PC-9 (cell line): ENCODE measurements around the gene ACER3. TPM values are rescaled to one million over a fixed set of nuclear protein-coding genes. Genes with fewer than 3 reads are reported as not detected.

Experiments used
- BruUV-seq: library from RNA; stranded (reverse); fragments of 400-500 nt; replicated peaks from 2 replicates; lab custom pipeline; 2021; lab: Mats Ljungman, UMichigan
- CTCF ChIA-PET: fragments of 300-600 bp; sonication (Branson Sonifier 250); formaldehyde crosslinking; loops from one replicate; lab custom pipeline; 2022; ENCODE audit warnings: antibody characterized with exemption; lab: Charles Lee
- POLR2A ChIA-PET: fragments of 300-600 bp; sonication (Branson Sonifier 250); formaldehyde crosslinking; loops from one replicate; lab custom pipeline; 2022; ENCODE audit warnings: antibody characterized with exemption; ENCODE audit not compliant: unreplicated experiment; lab: Charles Lee
- DNase-seq, 2 experiments: peaks; one replicate each; pipeline versions ENCODE4 v3.0.0 to v3.0.0-alpha.2; 2015 to 2022; ENCODE audit warnings: mixed read lengths in 1 of 2
- H2AFZ ChIP-seq: fragments of 200-600 bp; sonication (generic); 2 replicates; pipeline ENCODE4 v1.8.1; 2017; ENCODE audit warnings: antibody characterized with exemption
- H3F3A ChIP-seq: fragments of 200-600 bp; sonication (generic); 2 replicates; pipeline ENCODE4 v1.8.1; 2017; ENCODE audit warnings: antibody characterized with exemption, mild to moderate bottlenecking, low read depth; ENCODE audit not compliant: insufficient read depth
- H3K27ac ChIP-seq: fragments of 200-600 bp; sonication (generic); 2 replicates; pipeline ENCODE4 v1.6.1; 2016; ENCODE audit warnings: mixed run types
- H3K27me3 ChIP-seq: fragments of 200-600 bp; sonication (generic); 2 replicates; pipeline ENCODE4 v1.6.1; 2016; ENCODE audit warnings: low read depth, mixed run types; ENCODE audit not compliant: insufficient read depth
- H3K36me3 ChIP-seq: fragments of 200-600 bp; sonication (generic); 2 replicates; pipeline ENCODE4 v1.6.1; 2016; ENCODE audit warnings: low read depth, mixed run types
- H3K4me1 ChIP-seq: fragments of 200-600 bp; sonication (generic); replicated peaks from 2 replicates; pipeline ENCODE4 v1.6.1; 2016; ENCODE audit warnings: mixed run types; ENCODE audit not compliant: insufficient read depth
- H3K4me2 ChIP-seq: fragments of 200-600 bp; sonication (generic); 2 replicates; pipeline ENCODE4 v1.6.1; 2017; ENCODE audit warnings: mixed run types
- H3K4me3 ChIP-seq: fragments of 200-600 bp; sonication (generic); 2 replicates; pipeline ENCODE4 v1.6.1; 2016; ENCODE audit warnings: mixed run types
- H3K79me2 ChIP-seq: fragments of 200-600 bp; sonication (generic); 2 replicates; pipeline ENCODE4 v1.6.1; 2017; ENCODE audit warnings: low read depth, mixed run types
- H3K9me2 ChIP-seq: fragments of 200-600 bp; sonication (generic); 2 replicates; pipeline ENCODE4 v1.8.1; 2017; ENCODE audit warnings: mild to moderate bottlenecking; ENCODE audit not compliant: insufficient read depth
- H3K9me3 ChIP-seq: fragments of 200-600 bp; sonication (generic); 2 replicates; pipeline ENCODE4 v1.8.1; 2016; ENCODE audit warnings: low read depth; ENCODE audit not compliant: insufficient read depth
- H4K20me1 ChIP-seq: fragments of 200-600 bp; sonication (generic); 2 replicates; pipeline ENCODE4 v1.8.1; 2017; ENCODE audit not compliant: insufficient read depth
- EZH2 ChIP-seq: fragments of 200-600 bp; sonication (generic); IDR thresholded peaks from 2 replicates; pipeline ENCODE4 v1.8.0; 2017; ENCODE audit warnings: antibody characterized with exemption, low read depth
- intact Hi-C: fragments of 100-400 bp; cut with micrococcal nuclease; formaldehyde crosslinking; loops from one replicate; pipeline ENCODE4 v1.10.0; 2022; ENCODE audit not compliant: unreplicated experiment
- total RNA-seq: library from RNA; stranded (reverse); gene quantifications from 2 replicates; pipeline ENCODE4 v1.2.3, GENCODE V29; 2021
- TF ChIP-seq, protein P1 (sequence below): fragments of 200-600 bp; sonication (generic); conservative IDR thresholded peaks from 2 replicates; pipeline ENCODE4 v1.6.1; 2017; ENCODE audit warnings: mixed run types, antibody characterized with exemption, mild to moderate bottlenecking, moderate library complexity

Gene ACER3
- total RNA-seq, 1 experiment from 2014 or later: 21.3 TPM

DNA sequence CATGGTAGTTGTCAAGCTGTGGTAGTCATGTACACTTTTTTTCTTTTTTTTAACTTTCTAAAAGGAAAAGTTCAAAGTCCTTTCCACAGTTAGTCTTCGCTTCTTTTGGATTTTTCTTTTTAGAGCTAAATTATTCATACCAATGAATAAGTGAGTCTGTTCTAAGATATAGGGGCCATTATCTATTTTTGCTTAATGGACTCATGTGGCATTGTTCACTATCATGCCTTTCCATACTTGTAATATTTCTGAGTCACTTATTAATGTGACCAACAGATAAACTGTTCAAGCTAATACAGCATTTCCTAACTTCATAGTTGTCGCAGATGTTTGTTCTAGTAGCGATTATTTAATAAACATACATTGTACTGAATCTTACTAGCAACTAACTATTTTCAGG is 165.5 kb downstream of the ACER3 start:
- no peak overlapping the region for H3K4me3 ChIP-seq
- no peaks in the 10 kb centered on the region for H3K36me3 ChIP-seq
- no peaks in the 10 kb centered on the region for H3K79me2 ChIP-seq
- TF ChIP-seq EZH2: no peak
- TF ChIP-seq, protein P1, sequence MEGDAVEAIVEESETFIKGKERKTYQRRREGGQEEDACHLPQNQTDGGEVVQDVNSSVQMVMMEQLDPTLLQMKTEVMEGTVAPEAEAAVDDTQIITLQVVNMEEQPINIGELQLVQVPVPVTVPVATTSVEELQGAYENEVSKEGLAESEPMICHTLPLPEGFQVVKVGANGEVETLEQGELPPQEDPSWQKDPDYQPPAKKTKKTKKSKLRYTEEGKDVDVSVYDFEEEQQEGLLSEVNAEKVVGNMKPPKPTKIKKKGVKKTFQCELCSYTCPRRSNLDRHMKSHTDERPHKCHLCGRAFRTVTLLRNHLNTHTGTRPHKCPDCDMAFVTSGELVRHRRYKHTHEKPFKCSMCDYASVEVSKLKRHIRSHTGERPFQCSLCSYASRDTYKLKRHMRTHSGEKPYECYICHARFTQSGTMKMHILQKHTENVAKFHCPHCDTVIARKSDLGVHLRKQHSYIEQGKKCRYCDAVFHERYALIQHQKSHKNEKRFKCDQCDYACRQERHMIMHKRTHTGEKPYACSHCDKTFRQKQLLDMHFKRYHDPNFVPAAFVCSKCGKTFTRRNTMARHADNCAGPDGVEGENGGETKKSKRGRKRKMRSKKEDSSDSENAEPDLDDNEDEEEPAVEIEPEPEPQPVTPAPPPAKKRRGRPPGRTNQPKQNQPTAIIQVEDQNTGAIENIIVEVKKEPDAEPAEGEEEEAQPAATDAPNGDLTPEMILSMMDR: no peak
- H3K27me3 ChIP-seq: no peaks in the 10 kb centered on the region
- H3K9me3 ChIP-seq: no peaks in the 10 kb centered on the region; the same call in 1 of the 2 replicates
- no TSS peak for BruUV-seq
- H4K20me1 ChIP-seq: no peaks in the 10 kb centered on the region
- ChIA-PET POLR2A (no interaction called here), CTCF (no interaction called here)
- peaks cover 27% of the 10 kb centered on the region for H3F3A ChIP-seq
- H3K9me2 ChIP-seq: no peaks in the 10 kb centered on the region
- intact Hi-C loops: no loop called here
- H3K27ac ChIP-seq: no peak overlapping the region
- peaks cover 20% of the 10 kb centered on the region for H3K4me1 ChIP-seq
- no peak overlapping the region for H3K4me2 ChIP-seq
- no peak for DNase-seq
- no peak overlapping the region for H2AFZ ChIP-seq

DNA sequence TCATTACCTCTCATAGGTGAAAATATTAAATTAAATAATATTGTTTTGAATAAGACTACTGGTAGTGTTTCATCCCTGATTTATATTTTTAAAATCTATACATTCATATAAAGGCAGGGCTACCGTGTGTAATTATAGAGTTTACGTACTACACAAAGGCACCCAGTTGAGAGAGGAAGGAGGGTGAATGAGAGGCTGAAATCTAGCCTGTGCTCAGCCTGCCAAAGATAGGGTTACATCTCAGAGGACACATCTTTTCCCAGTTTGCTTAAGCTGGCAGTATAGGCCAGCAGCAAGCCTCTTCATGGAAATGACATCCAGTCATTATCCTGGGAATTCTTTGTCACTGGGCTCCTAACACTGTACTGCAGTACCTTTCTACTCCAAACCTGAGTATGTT is 166.0 kb downstream of the ACER3 start:
- POLR2A ChIA-PET: no interaction called here
- Histone ChIP-seq H3K36me3 (no peaks in the 10 kb centered on the region), H4K20me1 (no peaks in the 10 kb centered on the region), H3K4me1 (peaks cover 15% of the 10 kb centered on the region), H3F3A (peaks cover 23% of the 10 kb centered on the region), H3K27me3 (no peaks in the 10 kb centered on the region), H3K79me2 (no peaks in the 10 kb centered on the region), H3K4me3 (no peak overlapping the region), H3K9me2 (no peaks in the 10 kb centered on the region), H2AFZ (no peak overlapping the region), H3K27ac (no peak overlapping the region), H3K9me3 (no peaks in the 10 kb centered on the region; the same call in 1 of the 2 replicates), H3K4me2 (no peak overlapping the region)
- intact Hi-C loops: no loop called here
- TF ChIP-seq EZH2: no peak
- TF ChIP-seq, protein P1: no peak
- BruUV-seq: no TSS peak
- no peak for DNase-seq
- CTCF ChIA-PET: no interaction called here

DNA sequence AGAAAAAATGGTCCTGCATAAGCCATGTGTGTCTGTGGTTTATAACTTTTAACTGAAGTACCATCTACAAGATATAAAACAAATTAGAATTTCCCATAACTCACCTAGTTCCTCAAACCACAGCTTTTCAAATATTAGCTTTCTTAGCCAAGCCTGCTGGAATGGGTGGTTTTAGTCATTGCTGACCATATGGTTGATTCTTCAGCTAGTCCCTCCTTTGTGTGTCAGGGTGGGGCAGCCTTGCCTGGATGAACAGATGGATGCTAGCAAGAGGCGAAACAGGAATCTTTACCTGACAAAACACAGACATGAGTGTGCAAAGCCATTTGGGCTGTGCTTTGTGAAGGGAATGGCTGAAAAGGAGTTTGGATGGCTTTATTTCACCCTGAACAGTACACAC is 166.6 kb downstream of the ACER3 start:
- no peaks in the 10 kb centered on the region for H3K36me3 ChIP-seq
- BruUV-seq: no TSS peak
- no peak overlapping the region for H3K4me3 ChIP-seq
- H4K20me1 ChIP-seq: no peaks in the 10 kb centered on the region
- peaks cover 23% of the 10 kb centered on the region for H3F3A ChIP-seq
- no peak overlapping the region for H3K27ac ChIP-seq
- ChIA-PET POLR2A (interaction anchor here (0.6 kb wide), 1 partner anchor 435 kb away, joined by 7 read pairs; no protein-coding TSS in a partner anchor), CTCF (interaction anchor here (0.9 kb wide), 1 partner anchor 107 kb away, joined by 3 read pairs; no protein-coding TSS in a partner anchor)
- H3K27me3 ChIP-seq: no peaks in the 10 kb centered on the region
- DNase-seq: peak in 1 of 2 experiments; percentile 67
- no peaks in the 10 kb centered on the region for H3K9me2 ChIP-seq
- no peak overlapping the region for H3K4me2 ChIP-seq
- H3K79me2 ChIP-seq: no peaks in the 10 kb centered on the region
- H3K4me1 ChIP-seq: peaks cover 14% of the 10 kb centered on the region
- TF ChIP-seq EZH2: no peak
- TF ChIP-seq, protein P1: no peak
- no peak overlapping the region for H2AFZ ChIP-seq
- no peaks in the 10 kb centered on the region; the same call in 1 of the 2 replicates for H3K9me3 ChIP-seq
- intact Hi-C loops: no loop called here
